NT2/D1 (cell line): ENCODE results near the gene FBL.

ENCODE experiments used
- YY1 ChIP-seq: IDR thresholded peaks from 2 replicates; pipeline ENCODE4 v1.6.1; 2011; ENCODE audit not compliant: insufficient read length, insufficient read depth
- ZNF274 ChIP-seq: IDR thresholded peaks from 2 replicates; pipeline ENCODE4 v1.6.1; 2011; ENCODE audit warnings: mild to moderate bottlenecking, low read depth, low read length

DNA sequence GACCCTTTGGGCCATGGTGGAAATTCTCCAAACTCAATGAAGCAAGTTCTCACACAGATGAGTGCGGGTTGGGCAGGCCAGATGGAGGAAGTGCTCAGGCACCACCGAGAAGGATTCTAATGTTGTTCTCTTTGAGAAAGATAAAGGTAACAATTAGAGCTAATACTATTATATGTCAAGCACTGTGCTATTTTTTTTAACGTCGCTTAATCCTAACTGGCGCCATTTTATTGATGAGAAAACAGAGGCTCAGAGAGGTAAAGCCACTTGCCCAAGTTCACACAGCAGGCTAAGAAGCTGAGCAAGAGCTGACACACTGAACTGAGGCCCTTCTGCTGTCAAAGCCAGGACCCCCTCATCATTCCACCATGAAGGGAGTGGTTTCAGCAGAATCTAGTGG lies 1.0 kb downstream of the FBL start:
- TF ChIP-seq ZNF274 (no peak), YY1 (no peak)
